ENCODE results near the gene MKX.

GRCh38 chr10:27745732-27746396, at the start of gene MKX:
- TF ChIP-seq EGR1 (conservative IDR thresholded peaks at IDR 0.05) (no peak), JUN (IDR thresholded peaks at IDR 0.05; ENCODE audit: borderline replicate concordance, low read depth, low read length) (no peak), JUN (CRISPR knock-in tag; IDR thresholded peaks at IDR 0.05; ENCODE audit: borderline replicate concordance) (no peak), UBTF (IDR thresholded peaks at IDR 0.05; ENCODE audit: borderline replicate concordance in 1 of 2, low read depth in 2 of 2, low read length in 2 of 2) (no peak), PHF20 (IDR thresholded peaks at IDR 0.05; ENCODE audit: partially characterized antibody) (no peak)
